ENCODE data around the gene RBM17.

GRCh38 chr10:6116806-6117205 is 28.0 kb downstream of the RBM17 start:
- no peak for TF ChIP-seq POLR2AphosphoS5 (IDR thresholded peaks at IDR 0.05; ENCODE audit: low read depth, low read length)
- TF ChIP-seq POLR2A (IDR thresholded peaks at IDR 0.05; ENCODE audit: low read depth, low read length) = peak; percentile 41; the same call in 1 of the 2 replicates
- no peak for TF ChIP-seq POU2F2 (IDR thresholded peaks at IDR 0.05; ENCODE audit: low read depth, low read length)
- TF ChIP-seq TAF1 (IDR thresholded peaks at IDR 0.05; ENCODE audit: low read depth, low read length) = no peak
- TF ChIP-seq SPI1 (IDR thresholded peaks at IDR 0.05; ENCODE audit: low read depth, low read length) = no peak

Measured in GM12891 (cell line).